SK-N-SH treated with all-trans-retinoic acid at 6 μM for 48 hours (cell line): Measurements from ENCODE around the gene KCNG1.

ENCODE experiments used
- ATAC-seq: fragments of 200-7000 bp; cut with Tn5 transposase; 3 replicates; pipeline ENCODE4 v1.9.1; 2020; ENCODE audit warnings: mild to moderate bottlenecking, moderate library complexity
- ARNTL ChIP-seq: fragments of 450-650 bp; formaldehyde crosslinking; IDR thresholded peaks from 2 replicates; pipeline ENCODE4 v1.5.0; 2020; ENCODE audit warnings: low read depth, mild to moderate bottlenecking, moderate library complexity, borderline replicate concordance
- CSDC2 ChIP-seq: fragments of 250-450 bp; sonication (Bioruptor Pico); IDR thresholded peaks from 2 replicates; pipeline ENCODE4 v1.5.0; 2020; ENCODE audit warnings: mild to moderate bottlenecking, moderate library complexity
- GLIS3 ChIP-seq: fragments of 250-450 bp; sonication (Bioruptor Pico); IDR thresholded peaks from 2 replicates; pipeline ENCODE4 v1.5.0; 2020; ENCODE audit warnings: mild to moderate bottlenecking, moderate library complexity
- ISL1 ChIP-seq: fragments of 250-450 bp; sonication (Bioruptor Pico); IDR thresholded peaks from 2 replicates; pipeline ENCODE4 v2.1.2; 2022; ENCODE audit warnings: mild to moderate bottlenecking, moderate library complexity
- OSR1 ChIP-seq: fragments of 250-450 bp; sonication (Bioruptor Pico); IDR thresholded peaks from 2 replicates; pipeline ENCODE4 v1.8.0; 2022; ENCODE audit warnings: moderate library complexity, mild to moderate bottlenecking, inconsistent platforms
- PPARA ChIP-seq: fragments of 250-450 bp; sonication (Bioruptor Pico); IDR thresholded peaks from 2 replicates; pipeline ENCODE4 v1.5.0; 2020; ENCODE audit warnings: mild to moderate bottlenecking, borderline replicate concordance
- RARB ChIP-seq: fragments of 250-450 bp; sonication (Bioruptor Pico); IDR thresholded peaks from 2 replicates; pipeline ENCODE4 v1.8.0; 2021; ENCODE audit warnings: mild to moderate bottlenecking, moderate library complexity
- SNAI2 ChIP-seq: fragments of 250-450 bp; sonication (Bioruptor Pico); IDR thresholded peaks from 2 replicates; pipeline ENCODE4 v1.5.0; 2020; ENCODE audit warnings: mild to moderate bottlenecking, moderate library complexity
- TCF4 ChIP-seq: fragments of 250-450 bp; sonication (Bioruptor Pico); IDR thresholded peaks from 2 replicates; pipeline ENCODE4 v1.8.0; 2021; ENCODE audit warnings: mild to moderate bottlenecking, moderate library complexity, borderline replicate concordance
- TOX ChIP-seq: fragments of 250-450 bp; sonication (Bioruptor Pico); IDR thresholded peaks from 2 replicates; pipeline ENCODE4 v1.8.0; 2021; ENCODE audit warnings: mild to moderate bottlenecking, moderate library complexity, borderline replicate concordance
- ZC3H10 ChIP-seq: fragments of 250-450 bp; sonication (Bioruptor Pico); IDR thresholded peaks from 2 replicates; pipeline ENCODE4 v1.5.1; 2021; ENCODE audit warnings: mild to moderate bottlenecking, moderate library complexity
- ZFP3 ChIP-seq: fragments of 250-450 bp; sonication (Bioruptor Pico); IDR thresholded peaks from 2 replicates; pipeline ENCODE4 v1.5.0; 2020; ENCODE audit warnings: mild to moderate bottlenecking, moderate library complexity
- ZFP30 ChIP-seq: fragments of 450-650 bp; formaldehyde crosslinking; IDR thresholded peaks from 2 replicates; pipeline ENCODE4 v1.5.0; 2022; ENCODE audit warnings: mild to moderate bottlenecking, moderate library complexity
- ZNF70 ChIP-seq: fragments of 450-650 bp; formaldehyde crosslinking; IDR thresholded peaks from 2 replicates; pipeline ENCODE4 v1.5.0; 2020; ENCODE audit warnings: mild to moderate bottlenecking, moderate library complexity
- ZNF8 ChIP-seq: fragments of 450-650 bp; formaldehyde crosslinking; IDR thresholded peaks from 2 replicates; pipeline ENCODE4 v1.5.0; 2020; ENCODE audit warnings: mild to moderate bottlenecking, moderate library complexity
- TF ChIP-seq, protein P1 (sequence below): fragments of 250-450 bp; sonication (Bioruptor Pico); IDR thresholded peaks from 2 replicates; pipeline ENCODE4 v1.8.0; 2021; ENCODE audit warnings: low read depth, mild to moderate bottlenecking, moderate library complexity, borderline replicate concordance
- TF ChIP-seq, protein P2 (sequence below): fragments of 250-450 bp; sonication (Bioruptor Pico); IDR thresholded peaks from 2 replicates; pipeline ENCODE4 v1.5.0; 2020; ENCODE audit warnings: mild to moderate bottlenecking, moderate library complexity
- TF ChIP-seq, protein P3 (sequence below): fragments of 250-450 bp; sonication (Bioruptor Pico); IDR thresholded peaks from 2 replicates; pipeline ENCODE4 v1.5.1; 2020; ENCODE audit warnings: low read depth, mild to moderate bottlenecking, moderate library complexity

KCNG1 gene

DNA sequence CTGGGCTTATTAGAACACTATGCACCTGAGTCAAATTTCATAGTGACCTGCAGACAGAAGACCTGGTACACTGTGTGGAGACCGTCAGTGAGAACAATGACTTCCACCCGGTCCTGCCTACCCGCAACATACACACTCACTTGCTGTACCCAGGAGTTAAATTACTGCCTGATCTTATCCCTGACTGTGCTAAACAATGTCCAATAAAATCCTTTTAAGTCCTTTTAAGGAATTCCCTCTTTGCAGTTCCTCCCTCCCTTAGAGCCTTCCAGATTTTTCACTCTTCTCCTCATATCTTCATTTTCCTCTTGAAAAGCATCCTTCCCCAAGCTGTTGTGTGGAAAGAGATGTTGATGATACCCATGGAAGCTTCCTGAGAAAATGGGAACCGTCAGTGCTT lies 3.4 kb upstream of the KCNG1 start:
- no peak for ATAC-seq
- TF ChIP-seq, protein P1, sequence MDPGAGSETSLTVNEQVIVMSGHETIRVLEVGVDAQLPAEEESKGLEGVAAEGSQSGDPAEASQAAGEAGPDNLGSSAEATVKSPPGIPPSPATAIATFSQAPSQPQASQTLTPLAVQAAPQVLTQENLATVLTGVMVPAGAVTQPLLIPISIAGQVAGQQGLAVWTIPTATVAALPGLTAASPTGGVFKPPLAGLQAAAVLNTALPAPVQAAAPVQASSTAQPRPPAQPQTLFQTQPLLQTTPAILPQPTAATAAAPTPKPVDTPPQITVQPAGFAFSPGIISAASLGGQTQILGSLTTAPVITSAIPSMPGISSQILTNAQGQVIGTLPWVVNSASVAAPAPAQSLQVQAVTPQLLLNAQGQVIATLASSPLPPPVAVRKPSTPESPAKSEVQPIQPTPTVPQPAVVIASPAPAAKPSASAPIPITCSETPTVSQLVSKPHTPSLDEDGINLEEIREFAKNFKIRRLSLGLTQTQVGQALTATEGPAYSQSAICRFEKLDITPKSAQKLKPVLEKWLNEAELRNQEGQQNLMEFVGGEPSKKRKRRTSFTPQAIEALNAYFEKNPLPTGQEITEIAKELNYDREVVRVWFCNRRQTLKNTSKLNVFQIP (CRISPR knock-in tag): no peak
- TF ChIP-seq PPARA: no peak
- TF ChIP-seq RARB (CRISPR knock-in tag): no peak
- no peak for TF ChIP-seq OSR1
- no peak for TF ChIP-seq TCF4
- TF ChIP-seq SNAI2 (CRISPR knock-in tag): no peak
- no peak for TF ChIP-seq GLIS3
- no peak for TF ChIP-seq ARNTL (CRISPR knock-in tag)
- TF ChIP-seq ZFP3 (CRISPR knock-in tag): no peak
- TF ChIP-seq CSDC2 (CRISPR knock-in tag): no peak
- TF ChIP-seq, protein P2, sequence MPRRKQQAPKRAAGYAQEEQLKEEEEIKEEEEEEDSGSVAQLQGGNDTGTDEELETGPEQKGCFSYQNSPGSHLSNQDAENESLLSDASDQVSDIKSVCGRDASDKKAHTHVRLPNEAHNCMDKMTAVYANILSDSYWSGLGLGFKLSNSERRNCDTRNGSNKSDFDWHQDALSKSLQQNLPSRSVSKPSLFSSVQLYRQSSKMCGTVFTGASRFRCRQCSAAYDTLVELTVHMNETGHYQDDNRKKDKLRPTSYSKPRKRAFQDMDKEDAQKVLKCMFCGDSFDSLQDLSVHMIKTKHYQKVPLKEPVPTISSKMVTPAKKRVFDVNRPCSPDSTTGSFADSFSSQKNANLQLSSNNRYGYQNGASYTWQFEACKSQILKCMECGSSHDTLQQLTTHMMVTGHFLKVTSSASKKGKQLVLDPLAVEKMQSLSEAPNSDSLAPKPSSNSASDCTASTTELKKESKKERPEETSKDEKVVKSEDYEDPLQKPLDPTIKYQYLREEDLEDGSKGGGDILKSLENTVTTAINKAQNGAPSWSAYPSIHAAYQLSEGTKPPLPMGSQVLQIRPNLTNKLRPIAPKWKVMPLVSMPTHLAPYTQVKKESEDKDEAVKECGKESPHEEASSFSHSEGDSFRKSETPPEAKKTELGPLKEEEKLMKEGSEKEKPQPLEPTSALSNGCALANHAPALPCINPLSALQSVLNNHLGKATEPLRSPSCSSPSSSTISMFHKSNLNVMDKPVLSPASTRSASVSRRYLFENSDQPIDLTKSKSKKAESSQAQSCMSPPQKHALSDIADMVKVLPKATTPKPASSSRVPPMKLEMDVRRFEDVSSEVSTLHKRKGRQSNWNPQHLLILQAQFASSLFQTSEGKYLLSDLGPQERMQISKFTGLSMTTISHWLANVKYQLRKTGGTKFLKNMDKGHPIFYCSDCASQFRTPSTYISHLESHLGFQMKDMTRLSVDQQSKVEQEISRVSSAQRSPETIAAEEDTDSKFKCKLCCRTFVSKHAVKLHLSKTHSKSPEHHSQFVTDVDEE (CRISPR knock-in tag): no peak

DNA sequence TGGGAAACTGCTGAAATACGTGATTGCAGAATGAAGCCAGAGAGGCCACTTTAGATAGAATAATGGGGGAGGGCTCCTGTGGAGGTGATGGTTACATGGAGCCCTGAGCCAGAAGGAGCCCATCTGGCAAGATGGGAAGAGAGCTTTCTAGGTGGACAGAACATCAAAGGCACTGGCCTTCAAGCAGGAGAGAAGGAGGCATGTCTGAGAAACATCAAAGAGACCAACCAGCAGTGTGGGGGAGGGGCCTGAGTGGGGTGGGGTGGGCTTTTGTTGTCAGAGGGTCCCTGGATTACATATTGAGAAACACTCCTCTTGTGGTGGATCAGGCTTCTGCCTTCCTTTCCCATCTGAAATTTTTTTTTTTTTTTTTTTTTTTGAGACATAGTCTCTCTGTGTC lies 1.9 kb upstream of the KCNG1 start:
- no peak for TF ChIP-seq ZFP30 (CRISPR knock-in tag)
- TF ChIP-seq SNAI2 (CRISPR knock-in tag): no peak
- TF ChIP-seq ISL1 (CRISPR knock-in tag): no peak
- TF ChIP-seq TOX (CRISPR knock-in tag): no peak
- TF ChIP-seq ZNF70 (CRISPR knock-in tag): no peak
- TF ChIP-seq ARNTL (CRISPR knock-in tag): no peak
- TF ChIP-seq, all 23 proteins: peak for 0
- no peak for ATAC-seq

DNA sequence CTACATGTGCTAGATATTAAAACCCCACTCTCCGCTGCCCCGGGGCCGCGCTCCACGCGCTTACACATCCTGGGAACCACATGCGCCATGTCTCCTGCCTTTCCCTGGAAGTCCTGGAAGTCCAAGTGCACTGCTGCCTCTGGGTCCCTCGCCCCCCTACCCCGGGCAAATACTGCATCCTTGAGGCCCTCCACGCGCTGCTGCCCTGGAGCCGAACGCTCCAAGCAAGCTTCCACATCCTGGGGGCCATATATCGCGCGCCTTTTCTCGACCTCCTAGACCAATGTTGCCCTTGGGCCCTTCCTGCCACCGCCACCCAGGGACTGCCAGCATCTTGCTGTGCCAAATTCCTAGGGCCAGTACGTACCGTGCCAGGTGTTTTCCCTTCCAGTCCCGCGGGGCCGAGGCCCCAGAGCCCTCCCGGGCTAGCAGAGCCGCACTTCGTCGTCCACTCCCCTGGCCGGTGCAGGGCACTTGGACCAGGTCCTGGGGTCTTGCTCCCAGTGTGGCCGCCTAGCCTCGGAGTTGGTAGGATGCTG lies 779 bp upstream of the KCNG1 start:
- no peak; the same call in 2 of the 3 replicates for ATAC-seq
- no peak for TF ChIP-seq ZNF8

DNA sequence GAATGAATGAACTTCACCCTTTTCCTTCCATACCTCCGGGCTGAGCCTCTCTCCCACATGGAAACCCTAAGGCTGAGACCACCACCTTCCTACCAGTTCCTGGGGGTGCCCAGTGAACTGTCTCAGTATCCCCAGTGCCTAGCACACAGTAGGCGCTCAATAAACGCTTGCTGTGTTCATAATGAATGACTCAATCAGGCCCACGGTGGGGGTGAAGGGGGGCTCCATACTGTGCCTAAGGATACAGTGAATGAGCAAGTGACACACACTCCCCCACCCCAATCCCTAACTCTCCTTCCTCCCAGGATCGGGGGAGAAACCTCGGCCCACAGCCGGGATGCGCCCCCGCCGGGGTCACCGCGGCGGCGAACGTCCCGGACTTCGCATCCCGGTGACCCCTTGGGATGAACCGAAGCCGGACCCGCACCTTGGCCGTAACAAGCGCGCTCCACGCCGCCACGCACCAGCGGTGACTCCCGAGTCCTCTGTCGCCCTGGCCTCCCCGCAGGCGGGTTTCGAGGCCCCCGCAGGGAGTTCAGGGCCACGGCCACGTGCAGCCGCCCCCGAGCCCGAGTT lies 592 bp downstream of the KCNG1 start:
- peak; percentile 3; the same call in 2 of the 3 replicates for ATAC-seq

DNA sequence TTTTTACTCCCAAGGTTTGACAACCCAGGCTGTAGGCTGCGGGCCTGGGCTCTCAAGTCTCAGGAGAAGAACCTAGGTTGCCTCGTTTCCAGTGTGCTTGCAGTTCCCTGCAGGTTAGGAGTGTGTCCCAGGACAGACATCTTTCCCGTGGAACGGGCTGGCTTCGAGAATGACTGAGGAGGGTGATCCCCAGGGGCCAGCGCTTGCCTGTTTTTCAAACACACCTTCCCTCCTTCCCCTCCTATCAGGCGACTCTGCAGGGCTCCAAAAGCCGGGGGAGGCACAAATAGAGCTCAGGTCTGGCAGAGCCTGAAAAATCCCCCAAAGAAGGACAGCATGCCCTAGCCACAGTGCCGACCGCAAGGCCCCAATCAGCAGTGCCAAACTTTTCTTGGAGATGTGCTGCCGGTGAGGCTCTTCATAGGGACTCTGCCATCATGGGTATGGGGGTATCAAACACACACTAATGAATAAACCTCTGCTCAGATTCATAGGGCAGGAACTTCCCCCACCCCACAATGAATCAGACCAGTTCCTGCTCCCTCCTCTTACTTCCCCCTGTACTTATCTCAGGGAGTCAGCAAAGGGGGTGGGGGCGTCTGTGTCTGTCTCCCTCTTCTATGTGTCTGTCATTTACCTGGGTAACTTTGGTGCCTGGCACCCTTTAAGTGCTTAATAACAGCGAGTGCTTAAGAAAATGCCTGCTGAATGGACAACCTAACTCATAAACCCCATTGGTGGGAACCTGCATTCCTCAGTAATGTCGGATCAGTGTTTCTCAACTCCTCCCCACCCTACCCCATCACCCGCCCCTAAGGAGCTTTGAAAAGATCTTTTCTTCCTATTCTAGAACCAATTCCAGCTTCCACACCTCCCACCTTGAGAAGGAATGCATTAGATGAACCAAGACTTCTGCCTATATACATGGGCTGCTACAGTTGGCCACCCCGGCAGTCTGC lies 1.6 kb downstream of the KCNG1 start:
- ATAC-seq: no peak
- no peak for TF ChIP-seq GLIS3
- TF ChIP-seq TCF4: no peak
- TF ChIP-seq, protein P3, sequence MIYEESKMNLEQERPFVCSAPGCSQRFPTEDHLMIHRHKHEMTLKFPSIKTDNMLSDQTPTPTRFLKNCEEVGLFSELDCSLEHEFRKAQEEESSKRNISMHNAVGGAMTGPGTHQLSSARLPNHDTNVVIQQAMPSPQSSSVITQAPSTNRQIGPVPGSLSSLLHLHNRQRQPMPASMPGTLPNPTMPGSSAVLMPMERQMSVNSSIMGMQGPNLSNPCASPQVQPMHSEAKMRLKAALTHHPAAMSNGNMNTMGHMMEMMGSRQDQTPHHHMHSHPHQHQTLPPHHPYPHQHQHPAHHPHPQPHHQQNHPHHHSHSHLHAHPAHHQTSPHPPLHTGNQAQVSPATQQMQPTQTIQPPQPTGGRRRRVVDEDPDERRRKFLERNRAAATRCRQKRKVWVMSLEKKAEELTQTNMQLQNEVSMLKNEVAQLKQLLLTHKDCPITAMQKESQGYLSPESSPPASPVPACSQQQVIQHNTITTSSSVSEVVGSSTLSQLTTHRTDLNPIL (CRISPR knock-in tag): no peak
- TF ChIP-seq PPARA: no peak
- no peak for TF ChIP-seq ZC3H10

More for the DNA sequence above, 592 bp downstream of the KCNG1 start:
- TF ChIP-seq CSDC2 (CRISPR knock-in tag): no peak
- TF ChIP-seq ZC3H10: no peak

DNA sequence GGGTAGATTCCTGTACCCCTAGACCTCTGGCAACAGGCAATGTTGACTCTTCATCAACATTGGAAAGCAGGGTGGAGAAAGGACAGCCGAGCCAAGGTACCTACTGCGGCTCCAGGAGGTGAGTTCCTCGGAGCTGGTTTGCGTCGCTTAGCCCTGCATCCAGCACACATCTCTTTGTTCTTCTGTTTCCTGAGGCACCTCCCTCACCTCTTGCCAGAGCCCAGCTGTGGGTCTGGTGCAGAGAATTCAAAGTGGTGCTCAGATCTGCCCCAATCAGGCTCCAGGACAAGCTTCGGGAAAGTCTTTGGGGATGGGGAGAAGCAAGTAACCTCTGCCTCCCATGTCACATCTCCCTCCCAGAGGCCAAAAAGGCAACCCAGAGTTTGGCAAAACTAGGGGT lies 2.2 kb downstream of the KCNG1 start:
- no peak for ATAC-seq
- no peak for TF ChIP-seq PPARA
- TF ChIP-seq ZC3H10: no peak
- TF ChIP-seq ZFP3 (CRISPR knock-in tag): no peak
- TF ChIP-seq ARNTL (CRISPR knock-in tag): no peak
- no peak for TF ChIP-seq TOX (CRISPR knock-in tag)
